Bladder microvascular endothelial cell (primary cell): ENCODE measurements around the gene SLC5A7. TPM values are rescaled to one million over a fixed set of nuclear protein-coding genes. Genes with fewer than 3 reads are reported as not detected.

Source experiments
- total RNA-seq: library from RNA; depleted of rRNA; stranded (reverse); fragments of >200 nt; gene quantifications from 2 replicates; pipeline ENCODE4 v1.2.3, GENCODE V29; 2014

SLC5A7 gene
- total RNA-seq, result not detected in 2 replicates

GRCh38 chr2:107986278-107987217 is at the start of gene SLC5A7:
Gene SLC5A7 (plus strand): TSS chr2:107986524. CDS start chr2:107988156, 1,632 bp downstream.

Other genes starting within 250 kb of the SLC5A7 start
- gene RGPD4, start 159.6 kb upstream of the SLC5A7 start, total RNA-seq, result not detected in 2 replicates